T-helper 1 cell treated with Interleukin-12 subunit alpha and Interleukin-12 subunit beta and Interleukin-4 antibody, amounts not matched to agents 30 ng/mL and 1 ng/mL, for 36 hours (primary cell): ENCODE results near the gene CSGALNACT2. TPM values are rescaled to one million over a fixed set of nuclear protein-coding genes. Genes with fewer than 3 reads are reported as not detected.
"Not testable (repeated sequence)": the region's sequence is repeated elsewhere in the genome, so short reads cannot be mapped to it uniquely, and the experiment has no call there.

Source experiments
- intact Hi-C: fragments of 100-400 bp; cut with micrococcal nuclease; formaldehyde crosslinking; loops from one replicate; pipeline ENCODE4 v1.15.1; 2024
- total RNA-seq: library from RNA; stranded (reverse); gene quantifications from 2 replicates; pipeline ENCODE4 v1.2.3, GENCODE V29; 2022

CSGALNACT2 gene
- total RNA-seq, 1 donor from 2014 or later, result 66.1 TPM

GRCh38 chr10:43136995-43137716, 1.1 kb upstream of the CSGALNACT2 start:
- intact Hi-C loops, result loop anchor here (5.0 kb wide), 2 partner anchors 435 to 510 kb away; partner anchors contain the start of genes ZNF239 and ZNF32

GRCh38 chr10:43137717-43138020, 576 bp upstream of the CSGALNACT2 start:
- intact Hi-C loops, result loop anchor here (1.0 to 5.0 kb wide), 9 partner anchors 8 to 1863 kb away; partner anchors contain the start of genes RET, ZNF22, ZNF239 and ZNF32

GRCh38 chr10:43138757-43139241, 554 bp downstream of the CSGALNACT2 start:
- intact Hi-C loops, result loop anchor here (1.0 to 5.0 kb wide), 10 partner anchors 9 to 1862 kb away; partner anchors contain the start of genes BMS1, RET, ZNF22 and ZNF239

DNA sequence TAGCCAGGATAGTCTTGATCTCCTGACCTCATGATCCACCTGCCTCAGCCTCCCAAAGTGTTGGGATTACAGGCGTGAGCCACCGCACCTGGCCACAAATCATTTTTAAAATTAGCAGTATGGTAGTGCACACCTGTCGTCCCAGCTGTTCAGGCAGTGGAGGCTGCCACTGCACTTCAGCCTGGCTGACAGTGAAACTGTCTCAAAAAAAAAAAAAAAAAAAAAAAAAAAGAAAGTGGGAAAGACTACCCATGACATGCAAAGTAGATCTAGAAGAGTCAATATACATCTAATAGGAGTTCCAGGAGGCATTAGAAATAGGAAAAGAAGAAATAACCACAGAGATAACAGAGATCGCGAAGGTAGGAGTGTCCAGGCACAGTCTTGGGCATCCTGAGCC, 3.2 kb downstream of the CSGALNACT2 start:
- intact Hi-C loops, result loop anchor here (2.0 kb wide), 1 partner anchor 19 kb away; no protein-coding TSS in a partner anchor

- intact Hi-C loops, result no loop called here
Observed at GRCh38 chr10:43145311-43145710, 7.1 kb downstream of the CSGALNACT2 start.

GRCh38 chr10:43145936-43146335, 7.7 kb downstream of the CSGALNACT2 start:
- intact Hi-C loops, result not testable (repeated sequence)

- intact Hi-C loops, result no loop called here
Observed at GRCh38 chr10:43151371-43151770, 13.1 kb downstream of the CSGALNACT2 start.

GRCh38 chr10:43153901-43154300, 15.7 kb downstream of the CSGALNACT2 start:
- intact Hi-C loops, result no loop called here

DNA sequence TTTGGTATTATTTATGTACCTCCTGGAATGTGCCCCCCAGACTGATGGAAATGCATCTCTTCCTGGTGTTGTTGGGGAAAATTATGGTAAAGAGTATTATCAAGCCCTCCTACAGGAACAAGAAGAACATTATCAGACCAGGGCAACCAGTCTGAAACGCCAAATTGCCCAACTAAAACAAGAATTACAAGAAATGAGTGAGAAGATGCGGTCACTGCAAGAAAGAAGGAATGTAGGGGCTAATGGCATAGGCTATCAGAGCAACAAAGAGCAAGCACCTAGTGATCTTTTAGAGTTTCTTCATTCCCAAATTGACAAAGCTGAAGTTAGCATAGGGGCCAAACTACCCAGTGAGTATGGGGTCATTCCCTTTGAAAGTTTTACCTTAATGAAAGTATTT, 17.0 kb downstream of the CSGALNACT2 start:
- intact Hi-C loops, result no loop called here

DNA sequence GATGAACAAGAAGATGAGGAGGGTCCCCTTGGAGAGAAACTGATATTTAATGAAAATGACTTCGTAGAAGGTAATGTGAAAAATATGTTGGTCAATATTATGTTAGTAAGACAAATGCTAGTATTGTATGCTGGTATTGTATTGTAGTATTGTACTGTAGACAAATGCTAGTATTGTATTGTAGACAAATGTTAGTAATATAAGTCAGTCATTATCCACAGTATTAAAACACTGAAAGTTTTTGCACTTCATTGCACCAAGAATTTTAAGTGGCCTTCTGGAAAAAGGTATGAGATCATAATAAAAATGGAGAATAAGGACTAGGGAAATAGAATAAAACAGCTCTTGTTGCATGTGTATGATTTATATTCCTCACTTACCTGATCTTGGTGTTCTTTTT, 17.5 kb downstream of the CSGALNACT2 start:
- intact Hi-C loops, result no loop called here

DNA sequence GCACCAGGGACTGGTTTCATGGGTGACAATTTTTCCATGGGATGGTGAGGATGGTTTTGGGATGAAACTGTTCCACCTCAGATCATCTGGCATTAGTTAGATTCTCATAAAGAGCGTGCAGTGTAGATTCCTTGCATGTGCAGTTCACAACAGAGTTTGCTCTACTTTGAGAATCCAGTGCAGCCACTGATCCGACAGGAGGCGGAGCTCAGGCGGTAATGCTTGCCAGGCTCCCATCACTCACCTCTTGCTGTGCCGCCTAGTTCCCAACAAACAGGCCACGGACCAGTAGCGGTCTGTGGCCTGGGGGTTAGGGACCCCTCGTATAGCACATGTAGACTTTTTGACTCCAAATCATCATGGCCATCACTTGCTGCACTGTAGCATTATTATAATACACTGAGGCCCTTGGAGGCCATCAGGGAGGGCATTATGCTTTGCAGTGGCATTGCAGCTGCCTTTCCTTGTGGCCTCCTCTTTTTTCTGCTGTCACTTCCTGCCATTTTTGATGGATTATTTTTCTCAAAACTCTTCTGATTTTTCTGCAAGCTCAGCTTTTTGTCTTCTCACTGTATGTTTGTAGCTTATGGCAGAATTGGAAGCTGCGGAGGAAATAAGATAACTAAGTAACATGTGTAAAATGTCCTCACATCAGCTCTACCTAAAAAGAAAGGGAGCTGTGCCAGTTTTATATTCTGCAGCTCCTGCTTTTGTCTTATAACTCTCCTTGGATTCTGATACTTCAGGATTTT, 18.5 kb downstream of the CSGALNACT2 start:
- intact Hi-C loops, result no loop called here

- intact Hi-C loops, result no loop called here
Observed at GRCh38 chr10:43158636-43159035, 20.4 kb downstream of the CSGALNACT2 start.

DNA sequence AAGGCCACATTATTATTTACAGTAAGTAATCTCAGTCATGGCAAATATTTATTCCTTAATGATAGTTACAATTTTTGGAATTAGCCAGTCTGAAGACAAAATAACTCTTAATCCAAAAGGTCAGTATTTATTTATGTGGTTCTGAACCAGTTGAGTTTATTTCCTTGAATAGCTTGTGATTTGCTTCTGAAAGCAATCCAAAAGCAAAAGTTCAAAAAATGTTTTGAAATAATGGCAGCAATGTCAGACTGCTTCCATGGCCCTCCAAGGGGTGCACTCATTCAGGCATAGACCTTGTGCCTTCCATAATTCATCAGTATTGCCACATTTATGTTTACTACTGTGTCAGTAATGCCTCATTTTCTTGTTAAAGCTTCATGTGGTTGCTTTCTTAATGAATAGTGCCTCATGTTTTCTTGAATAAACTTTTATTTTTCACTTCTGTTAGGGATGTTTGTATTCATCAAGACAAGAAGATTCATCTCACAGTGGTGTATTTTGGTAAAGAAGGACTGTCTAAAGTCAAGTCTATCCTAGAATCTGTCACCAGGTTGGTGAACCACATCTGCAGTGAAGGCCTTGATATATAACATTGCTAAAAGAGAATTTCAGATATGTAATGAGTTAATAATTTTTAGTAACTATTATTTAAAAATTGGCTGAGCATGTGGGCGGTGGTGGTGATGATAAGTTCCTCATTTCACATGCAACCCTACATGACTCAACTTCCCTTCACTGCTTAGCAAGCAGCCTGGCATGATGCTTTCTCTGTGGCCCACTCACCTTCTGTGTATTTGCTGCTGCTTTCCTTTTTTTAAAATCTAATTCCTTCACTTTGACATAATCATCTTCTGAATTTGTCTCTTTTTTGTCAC, 22.0 kb downstream of the CSGALNACT2 start:
- intact Hi-C loops, result loop anchor here (2.0 kb wide), 1 partner anchor 19 kb away; no protein-coding TSS in a partner anchor

- intact Hi-C loops, result loop anchor here (2.0 kb wide), 1 partner anchor 20 kb away; no protein-coding TSS in a partner anchor
Observed at GRCh38 chr10:43160921-43161255, 22.6 kb downstream of the CSGALNACT2 start.

GRCh38 chr10:43162604-43163003, 24.4 kb downstream of the CSGALNACT2 start:
- intact Hi-C loops, result no loop called here

DNA sequence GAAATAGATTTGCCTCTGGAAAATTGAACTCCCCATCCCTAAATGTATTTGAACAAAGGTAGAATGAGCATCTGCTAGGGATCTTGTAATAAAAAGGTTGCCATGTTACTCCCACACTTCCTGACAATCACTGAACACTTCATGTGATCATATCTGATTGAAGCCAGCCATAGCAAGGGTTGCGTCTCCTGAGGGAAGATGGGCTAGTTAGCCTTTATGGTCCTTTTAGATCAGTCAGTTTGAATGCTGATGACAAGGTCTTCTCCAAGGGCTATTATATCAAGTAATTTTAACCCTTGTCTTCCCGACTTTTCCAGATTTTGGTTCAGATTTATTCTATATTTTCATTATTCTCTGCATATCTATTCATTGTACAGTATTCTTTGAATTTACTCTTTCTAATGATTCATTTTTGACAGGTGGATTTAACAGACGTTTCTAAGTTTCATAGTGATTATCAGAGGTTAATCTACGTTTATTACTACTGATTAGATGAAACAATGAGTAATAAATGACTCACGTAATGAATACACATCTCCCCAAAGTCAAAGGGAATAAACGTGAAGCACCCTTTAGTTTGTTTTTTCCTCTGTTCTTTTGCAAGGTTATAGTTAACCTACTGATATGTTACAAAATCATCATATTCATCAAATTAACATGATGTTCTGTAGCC, 28.1 kb downstream of the CSGALNACT2 start:
- intact Hi-C loops, result no loop called here

GRCh38 chr10:43166880-43167497, 28.7 kb downstream of the CSGALNACT2 start:
- intact Hi-C loops, result no loop called here

- intact Hi-C loops, result no loop called here
Observed at GRCh38 chr10:43167498-43167889, 29.2 kb downstream of the CSGALNACT2 start.

DNA sequence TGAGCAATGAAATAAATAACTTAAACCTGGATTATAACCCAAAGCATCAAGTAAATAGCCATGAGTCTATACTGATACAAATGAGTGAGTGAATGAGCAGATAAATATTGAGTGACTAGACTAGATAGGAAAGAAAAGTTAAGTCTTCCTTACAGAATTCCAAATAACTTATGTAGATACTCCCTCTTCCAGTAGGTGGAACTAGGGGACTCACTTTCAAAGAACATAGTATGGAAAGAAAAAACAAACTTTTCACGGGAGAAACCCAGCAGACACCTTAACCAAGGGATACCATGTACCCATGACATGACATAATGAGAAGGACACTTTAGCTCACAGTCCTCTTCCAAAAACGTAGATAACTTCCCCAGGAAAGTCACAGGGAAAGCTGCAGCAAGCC, 32.2 kb downstream of the CSGALNACT2 start:
- intact Hi-C loops, result no loop called here

GRCh38 chr10:43172645-43173044, 34.4 kb downstream of the CSGALNACT2 start:
- intact Hi-C loops, result no loop called here
